DND-41 (cell line): ENCODE measurements around the gene RABGAP1.

ENCODE experiments used
- CTCF ChIP-seq: IDR thresholded peaks from 2 replicates; pipeline ENCODE4 v1.5.1; 2012; ENCODE audit warnings: borderline replicate concordance, low read length, moderate library complexity, mild to moderate bottlenecking; ENCODE audit not compliant: poor library complexity, severe bottlenecking; ENCODE audit errors: extremely low read depth
- EZH2 ChIP-seq: IDR thresholded peaks from 3 replicates; pipeline ENCODE4 v1.6.1; 2012; ENCODE audit warnings: borderline replicate concordance, low read depth, mild to moderate bottlenecking, moderate library complexity, low read length, inconsistent platforms; ENCODE audit not compliant: severe bottlenecking

GRCh38 chr9:123005964-123006363 lies 65.1 kb downstream of the RABGAP1 start:
- no peak for TF ChIP-seq EZH2
- no peak for TF ChIP-seq CTCF
